ENCODE data around the gene CNNM1.

DNA sequence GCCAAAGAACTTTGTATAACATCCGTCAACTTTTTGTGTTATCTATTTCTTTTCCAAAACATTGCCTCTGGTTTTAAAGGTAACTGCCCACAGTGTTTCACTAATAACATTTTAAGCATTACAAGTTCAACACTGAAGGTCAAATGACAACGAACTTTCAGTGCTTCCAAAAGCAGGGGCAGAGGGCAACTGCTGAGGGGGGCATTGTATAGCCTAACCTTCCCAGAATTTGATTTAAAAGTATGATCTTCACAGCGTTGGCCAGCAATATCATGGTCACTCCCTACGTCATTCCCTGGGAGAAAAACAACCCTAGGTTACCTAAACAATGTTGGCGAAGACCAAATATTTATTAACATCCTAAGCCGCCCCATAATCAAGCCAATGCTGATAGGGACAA, 103.7 kb downstream of the CNNM1 start:
- TF ChIP-seq CTCF (IDR thresholded peaks at IDR 0.05; ENCODE audit: poor library complexity) (no peak), EZH2 (IDR thresholded peaks at IDR 0.05; ENCODE audit: borderline replicate concordance) (no peak), EZH2phosphoT487 (IDR thresholded peaks at IDR 0.05; ENCODE audit: low read depth, severe bottlenecking, unreplicated experiment) (no peak)
